Thymus (tissue), 11 donors: Measurements from ENCODE around the gene KMO. TPM values are rescaled to one million over a fixed set of nuclear protein-coding genes. Genes with fewer than 3 reads are reported as not detected.

ENCODE experiments used
- DNase-seq, 9 donors: peaks; one replicate each; pipeline ENCODE4 v3.0.0-alpha.2; 2013; ENCODE audit warnings: low spot score in 9 of 9, low read depth in 6 of 9, missing footprints in 1 of 9
- H3K27ac ChIP-seq, 2 donors: one replicate each; pipeline ENCODE4 v1.5.1; 2013; ENCODE audit warnings: control low read depth in 1 of 2, low read depth in 1 of 2, low read length in 1 of 2, mild to moderate bottlenecking in 1 of 2, moderate library complexity in 1 of 2
- H3K27me3 ChIP-seq, 2 donors: one replicate each; pipeline ENCODE4 v1.5.1; 2013; ENCODE audit warnings: low read length in 1 of 2; ENCODE audit not compliant: control insufficient read depth in 2 of 2, insufficient read depth in 1 of 2
- H3K36me3 ChIP-seq, 2 donors: one replicate each; pipeline ENCODE4 v1.5.1; 2013; ENCODE audit warnings: low read length in 1 of 2, mild to moderate bottlenecking in 1 of 2, moderate library complexity in 1 of 2; ENCODE audit not compliant: control insufficient read depth in 2 of 2, insufficient read depth in 2 of 2
- H3K4me1 ChIP-seq, 2 donors: one replicate each; pipeline ENCODE4 v1.5.1; 2013; ENCODE audit warnings: low read length in 2 of 2; ENCODE audit not compliant: control insufficient read depth in 2 of 2, insufficient read depth in 2 of 2
- H3K4me3 ChIP-seq, 2 donors: one replicate each; pipeline ENCODE4 v1.5.1; 2013; ENCODE audit warnings: low read length in 2 of 2, control low read depth in 1 of 2, mild to moderate bottlenecking in 1 of 2
- H3K9me3 ChIP-seq, 2 donors: one replicate each; pipeline ENCODE4 v1.5.1; 2013; ENCODE audit warnings: low read length in 1 of 2, mild to moderate bottlenecking in 1 of 2; ENCODE audit not compliant: control insufficient read depth in 2 of 2, insufficient read depth in 1 of 2
- WGBS: extraction: QIAGEN DNeasy Blood & Tissue Kit; methylation state at CpG from one replicate; pipeline ENCODE4 v1.1.7; 2013; 5-methylcytosine and 5-hydroxymethylcytosine counted together
- polyA plus RNA-seq: library from polyadenylated mRNA; stranded (reverse); fragments of 200-250 nt; gene quantifications from one replicate; pipeline ENCODE4 v1.2.3, GENCODE V29; 2013
- total RNA-seq: library from RNA; stranded (reverse); fragments of 120-200 nt; gene quantifications from one replicate; pipeline ENCODE4 v1.2.4, GENCODE V29; 2013
- donor health status: healthy.

The KMO gene
- total and polyA plus RNA-seq, 2 donors: 0.94 to 3.0 TPM

GRCh38 chr1:241553886-241554592, 21.9 kb downstream of the KMO start:
- no peak overlapping the region for H3K4me3 ChIP-seq
- 97% methylated on average over 7 of the region's 7 CpGs for WGBS
- H3K36me3 ChIP-seq: no peaks in the 10 kb centered on the region
- no peak overlapping the region for H3K27ac ChIP-seq
- H3K9me3 ChIP-seq: no peaks in the 10 kb centered on the region
- DNase-seq: no peak
- H3K4me1 ChIP-seq: no peaks in the 10 kb centered on the region
- no peaks in the 10 kb centered on the region for H3K27me3 ChIP-seq

GRCh38 chr1:241555526-241555925, 23.3 kb downstream of the KMO start:
- Histone ChIP-seq H3K27me3 (no peaks in the 10 kb centered on the region), H3K4me1 (no peaks in the 10 kb centered on the region), H3K9me3 (no peaks in the 10 kb centered on the region), H3K4me3 (no peak overlapping the region), H3K27ac (no peak overlapping the region), H3K36me3 (no peaks in the 10 kb centered on the region)
- no peak for DNase-seq
- 98% methylated on average over 3 of the region's 3 CpGs for WGBS

GRCh38 chr1:241557031-241557430, 24.9 kb downstream of the KMO start:
- no peak overlapping the region for H3K27ac ChIP-seq
- H3K36me3 ChIP-seq: no peaks in the 10 kb centered on the region
- 96% methylated on average over 5 of the region's 5 CpGs for WGBS
- no peaks in the 10 kb centered on the region for H3K27me3 ChIP-seq
- no peaks in the 10 kb centered on the region for H3K9me3 ChIP-seq
- no peaks in the 10 kb centered on the region for H3K4me1 ChIP-seq
- DNase-seq: no peak
- H3K4me3 ChIP-seq: no peak overlapping the region

GRCh38 chr1:241557551-241558193, 25.5 kb downstream of the KMO start:
- no peak overlapping the region for H3K27ac ChIP-seq
- H3K4me1 ChIP-seq: no peaks in the 10 kb centered on the region
- H3K36me3 ChIP-seq: no peaks in the 10 kb centered on the region
- 94% methylated on average over 5 of the region's 5 CpGs for WGBS
- no peak for DNase-seq
- no peaks in the 10 kb centered on the region for H3K27me3 ChIP-seq
- H3K4me3 ChIP-seq: no peak overlapping the region
- no peaks in the 10 kb centered on the region for H3K9me3 ChIP-seq

- no peak overlapping the region for H3K27ac ChIP-seq
- no peak overlapping the region for H3K4me3 ChIP-seq
- H3K9me3 ChIP-seq: no peaks in the 10 kb centered on the region
- no peaks in the 10 kb centered on the region for H3K36me3 ChIP-seq
- WGBS: 90% methylated on average over 4 of the region's 4 CpGs
- H3K4me1 ChIP-seq: no peaks in the 10 kb centered on the region
- no peaks in the 10 kb centered on the region for H3K27me3 ChIP-seq
- no peak for DNase-seq
Observed at GRCh38 chr1:241560146-241560848, 28.1 kb downstream of the KMO start.

GRCh38 chr1:241560849-241561187, 28.6 kb downstream of the KMO start:
- H3K27me3 ChIP-seq: no peaks in the 10 kb centered on the region
- no peaks in the 10 kb centered on the region for H3K36me3 ChIP-seq
- DNase-seq: no peak
- no peaks in the 10 kb centered on the region for H3K9me3 ChIP-seq
- 98% methylated on average over 3 of the region's 3 CpGs for WGBS
- H3K4me3 ChIP-seq: no peak overlapping the region
- no peak overlapping the region for H3K27ac ChIP-seq
- H3K4me1 ChIP-seq: no peaks in the 10 kb centered on the region

GRCh38 chr1:241569848-241570247, 37.7 kb downstream of the KMO start:
- H3K36me3 ChIP-seq: no peaks in the 10 kb centered on the region
- DNase-seq: no peak
- WGBS: 99% methylated on average over 2 of the region's 2 CpGs

GRCh38 chr1:241574154-241574553, 42.0 kb downstream of the KMO start:
- Histone ChIP-seq H3K4me1 (no peaks in the 10 kb centered on the region), H3K27me3 (no peaks in the 10 kb centered on the region), H3K36me3 (no peaks in the 10 kb centered on the region), H3K27ac (no peak overlapping the region), H3K9me3 (no peaks in the 10 kb centered on the region), H3K4me3 (no peak overlapping the region)
- no peak for DNase-seq

More at GRCh38 chr1:241569848-241570247, 37.7 kb downstream of the KMO start:
- Histone ChIP-seq H3K27ac (no peak overlapping the region), H3K9me3 (no peaks in the 10 kb centered on the region), H3K27me3 (no peaks in the 10 kb centered on the region), H3K4me1 (no peaks in the 10 kb centered on the region), H3K4me3 (no peak overlapping the region)

- Histone ChIP-seq H3K27me3 (no peaks in the 10 kb centered on the region), H3K9me3 (no peaks in the 10 kb centered on the region), H3K4me1 (no peaks in the 10 kb centered on the region), H3K36me3 (no peaks in the 10 kb centered on the region), H3K4me3 (no peak overlapping the region), H3K27ac (no peak overlapping the region)
- DNase-seq: no peak
- 88% methylated on average over 4 of the region's 4 CpGs for WGBS
Observed at GRCh38 chr1:241579434-241579833, 47.3 kb downstream of the KMO start.
